Gastrocnemius medialis (tissue), 4 donors: ENCODE data around the gene CRYBB3. TPM values are rescaled to one million over a fixed set of nuclear protein-coding genes. Genes with fewer than 3 reads are reported as not detected.

Experiments
- ATAC-seq, 2 donors: fragments of 150-250 bp; one replicate each; pipeline ENCODE4 v1.9.1; 2016
- DNase-seq, 2 donors: peaks; one replicate each; pipeline ENCODE4 v3.0.0-alpha.2; 2019
- H3K27ac ChIP-seq, 4 donors: fragments of 200-600 bp; sonication (generic); 1 replicate in 1 of 4; 2 replicates in 3 of 4; pipeline ENCODE4 v1.5.1; 2016 to 2018; ENCODE audit warnings: mild to moderate bottlenecking in 2 of 4, moderate library complexity in 1 of 4
- H3K27me3 ChIP-seq, 3 donors: fragments of 200-600 bp; sonication (generic) in 2 of 3; 1 replicate in 1 of 3; 2 replicates in 2 of 3; pipeline versions ENCODE4 v1.5.1 to v1.6.0; 2016 to 2019; ENCODE audit warnings: mild to moderate bottlenecking in 1 of 3, moderate library complexity in 1 of 3
- H3K36me3 ChIP-seq, 2 donors: fragments of 200-600 bp; sonication (generic) in 1 of 2; one replicate each; pipeline ENCODE4 v1.5.1; 2017 to 2018
- H3K4me1 ChIP-seq, 2 donors: fragments of 200-600 bp; sonication (generic) in 1 of 2; one replicate each; pipeline ENCODE4 v1.5.1; 2016 to 2017; ENCODE audit warnings: mild to moderate bottlenecking in 2 of 2
- H3K4me3 ChIP-seq, 4 donors: fragments of 200-600 bp; sonication (generic) in 3 of 4; 1 replicate in 1 of 4; 2 replicates in 3 of 4; pipeline ENCODE4 v1.5.1; 2016 to 2019; ENCODE audit warnings: mild to moderate bottlenecking in 2 of 4
- H3K9me3 ChIP-seq, 3 donors: fragments of 200-600 bp; sonication (generic) in 2 of 3; 1 replicate in 1 of 3; 2 replicates in 2 of 3; pipeline ENCODE4 v1.5.1; 2016 to 2019
- POLR2A ChIP-seq, 2 donors: fragments of 450-650 bp; IDR thresholded peaks; one replicate each; pipeline ENCODE4 v1.6.1; 2017; ENCODE audit warnings: antibody characterized with exemption in 2 of 2, mild to moderate bottlenecking in 2 of 2, moderate library complexity in 2 of 2
- in situ Hi-C, 4 donors: fragments of 200-750 bp; cut with MboI; loops; one replicate each; pipeline versions ENCODE4 v1.15.0 to v1.8.0; 2017; ENCODE audit warnings: low sequenced_read_pairs in 4 of 4
- intact Hi-C: fragments of 100-400 bp; cut with DNase I; formaldehyde crosslinking; loops from one replicate; pipeline ENCODE4 v1.15.1; 2023; ENCODE audit warnings: low total_unique reads
- total RNA-seq, 4 donors: library from RNA; depleted of rRNA; stranded (reverse); fragments of >200 nt; gene quantifications; one replicate each; pipeline versions ENCODE4 v1.1.0 to v1.2.3, GENCODE V29; 2016
- TF ChIP-seq, protein P1 (sequence below), 5 experiments: fragments of 450-650 bp in 3 of 5; fragments of 200-600 bp in 2 of 5; sonication (generic) in 2 of 5; IDR thresholded peaks in 4 of 5; conservative IDR thresholded peaks in 1 of 5; 1 replicate in 4 of 5; 2 replicates in 1 of 5; pipeline ENCODE4 v1.5.1; 2016 to 2019; ENCODE audit warnings: antibody characterized with exemption in 5 of 5, mild to moderate bottlenecking in 3 of 5, moderate library complexity in 3 of 5

The CRYBB3 gene
- total RNA-seq, 4 donors from 2014 or later: not detected

- intact Hi-C loops: loop anchor here (10.0 kb wide), 1 partner anchor 273 kb away; no protein-coding TSS in a partner anchor
Observed at GRCh38 chr22:25167834-25168601, 31.6 kb upstream of the CRYBB3 start.

GRCh38 chr22:25169278-25170031, 30.2 kb upstream of the CRYBB3 start:
- Histone ChIP-seq H3K36me3 (peaks cover 0 to 5% of the 10 kb centered on the region in 2 donors), H3K27me3 (no peaks in the 10 kb centered on the region), H3K4me1 (peaks cover 4 to 11% of the 10 kb centered on the region in 2 donors), H3K4me3 (no peak overlapping the region), H3K9me3 (no peaks in the 10 kb centered on the region), H3K27ac (peak overlapping the region in 3 of 4 donors; percentile 30 to 91 (median 41))
- in situ Hi-C loops (loop anchor here in 2 of 4 donors (5.0 to 10.0 kb wide), 2 partner anchors 55 to 62 kb away; no protein-coding TSS in a partner anchor), intact Hi-C loops (loop anchor here (10.0 kb wide), 1 partner anchor 275 kb away; no protein-coding TSS in a partner anchor)
- DNase-seq: peak in 1 of 2 donors; percentile 52
- TF ChIP-seq POLR2A (IDR thresholded peaks at IDR 0.05): no peak
- TF ChIP-seq, protein P1, sequence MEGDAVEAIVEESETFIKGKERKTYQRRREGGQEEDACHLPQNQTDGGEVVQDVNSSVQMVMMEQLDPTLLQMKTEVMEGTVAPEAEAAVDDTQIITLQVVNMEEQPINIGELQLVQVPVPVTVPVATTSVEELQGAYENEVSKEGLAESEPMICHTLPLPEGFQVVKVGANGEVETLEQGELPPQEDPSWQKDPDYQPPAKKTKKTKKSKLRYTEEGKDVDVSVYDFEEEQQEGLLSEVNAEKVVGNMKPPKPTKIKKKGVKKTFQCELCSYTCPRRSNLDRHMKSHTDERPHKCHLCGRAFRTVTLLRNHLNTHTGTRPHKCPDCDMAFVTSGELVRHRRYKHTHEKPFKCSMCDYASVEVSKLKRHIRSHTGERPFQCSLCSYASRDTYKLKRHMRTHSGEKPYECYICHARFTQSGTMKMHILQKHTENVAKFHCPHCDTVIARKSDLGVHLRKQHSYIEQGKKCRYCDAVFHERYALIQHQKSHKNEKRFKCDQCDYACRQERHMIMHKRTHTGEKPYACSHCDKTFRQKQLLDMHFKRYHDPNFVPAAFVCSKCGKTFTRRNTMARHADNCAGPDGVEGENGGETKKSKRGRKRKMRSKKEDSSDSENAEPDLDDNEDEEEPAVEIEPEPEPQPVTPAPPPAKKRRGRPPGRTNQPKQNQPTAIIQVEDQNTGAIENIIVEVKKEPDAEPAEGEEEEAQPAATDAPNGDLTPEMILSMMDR (IDR thresholded peaks at IDR 0.05 in 4 of 5, conservative IDR thresholded peaks at IDR 0.05 in 1 of 5): no peak
- ATAC-seq: peak in 1 of 2 donors; percentile 16

More at GRCh38 chr22:25167834-25168601, 31.6 kb upstream of the CRYBB3 start:
- peak overlapping the region in 3 of 4 donors; percentile 13 to 91 (median 26) for H3K27ac ChIP-seq
- no peaks in the 10 kb centered on the region for H3K36me3 ChIP-seq
- TF ChIP-seq, protein P1 (IDR thresholded peaks at IDR 0.05 in 4 of 5, conservative IDR thresholded peaks at IDR 0.05 in 1 of 5): no peak
- no peak for TF ChIP-seq POLR2A (IDR thresholded peaks at IDR 0.05)
- H3K9me3 ChIP-seq: no peaks in the 10 kb centered on the region
- no peaks in the 10 kb centered on the region for H3K27me3 ChIP-seq
- H3K4me3 ChIP-seq: no peak overlapping the region
- DNase-seq (no peak), ATAC-seq (no peak)
- in situ Hi-C loops: loop anchor here in 1 of 4 donors (10.0 kb wide), 1 partner anchor 53 kb away; no protein-coding TSS in a partner anchor
- peaks cover 4 to 23% of the 10 kb centered on the region in 2 donors for H3K4me1 ChIP-seq

DNA sequence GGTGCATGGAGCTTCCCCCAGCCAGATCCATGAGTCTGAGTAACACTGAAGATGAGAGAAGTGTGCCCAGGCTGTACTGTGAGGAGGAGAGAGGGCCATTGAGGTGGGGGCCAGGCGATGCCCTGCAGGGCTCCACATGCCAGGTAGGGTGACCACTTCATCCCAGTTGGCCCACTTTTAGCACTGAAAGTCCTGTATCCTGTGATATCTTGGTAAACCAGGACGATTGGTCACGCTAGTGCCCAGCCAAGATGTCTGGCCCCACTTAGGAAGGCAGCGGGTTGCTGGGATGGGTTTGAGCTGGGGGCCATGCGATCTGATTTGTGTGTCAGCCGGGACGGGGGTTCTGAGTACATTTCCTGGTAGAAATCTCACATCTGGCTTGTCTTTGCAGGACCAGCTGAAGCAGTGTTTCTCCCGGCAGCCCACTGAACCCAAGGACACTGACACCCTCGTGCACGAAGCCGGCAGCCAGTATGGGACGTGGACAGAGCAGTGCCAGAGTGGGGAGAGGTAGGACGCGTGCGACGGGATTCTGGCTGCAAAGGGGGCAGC, 29.2 kb upstream of the CRYBB3 start:
- H3K27ac ChIP-seq: peak overlapping the region in 1 of 4 donors; percentile 21
- H3K4me1 ChIP-seq: peaks cover 0 to 2% of the 10 kb centered on the region in 2 donors
- in situ Hi-C loops (loop anchor here in 1 of 4 donors (5.0 kb wide), 1 partner anchor 63 kb away; no protein-coding TSS in a partner anchor), intact Hi-C loops (no loop called here)
- no peak for ATAC-seq
- no peaks in the 10 kb centered on the region for H3K27me3 ChIP-seq
- H3K9me3 ChIP-seq: no peaks in the 10 kb centered on the region
- no peak for TF ChIP-seq POLR2A (IDR thresholded peaks at IDR 0.05)
- TF ChIP-seq, protein P1 (IDR thresholded peaks at IDR 0.05 in 4 of 5, conservative IDR thresholded peaks at IDR 0.05 in 1 of 5): no peak
- DNase-seq: no peak
- peaks cover 0 to 15% of the 10 kb centered on the region in 2 donors for H3K36me3 ChIP-seq
- H3K4me3 ChIP-seq: no peak overlapping the region

- H3K4me1 ChIP-seq: no peaks in the 10 kb centered on the region
- H3K36me3 ChIP-seq: peaks cover 0 to 24% of the 10 kb centered on the region in 2 donors
- in situ Hi-C loops: loop anchor here in 1 of 4 donors (5.0 kb wide), 1 partner anchor 65 kb away; no protein-coding TSS in a partner anchor
- peak; percentile 61 to 69 for ATAC-seq
- H3K27me3 ChIP-seq: no peaks in the 10 kb centered on the region
- DNase-seq: peak in 1 of 2 donors; percentile 66
- intact Hi-C loops: loop anchor here (1.0 kb wide), 2 partner anchors 61 to 91 kb away; no protein-coding TSS in a partner anchor
- TF ChIP-seq, protein P1 (IDR thresholded peaks at IDR 0.05 in 4 of 5, conservative IDR thresholded peaks at IDR 0.05 in 1 of 5): peak; percentile 63 to 77 (median 68)
- no peak for TF ChIP-seq POLR2A (IDR thresholded peaks at IDR 0.05)
- H3K27ac ChIP-seq: no peak overlapping the region
- no peaks in the 10 kb centered on the region for H3K9me3 ChIP-seq
- H3K4me3 ChIP-seq: no peak overlapping the region
Observed at GRCh38 chr22:25172153-25172552, 27.5 kb upstream of the CRYBB3 start.
